NCI-H146 treated with DMSO at 0.1 percent for 48 hours (cell line): ENCODE results near the gene COL5A2.

Source experiments
- DNase-seq: peaks from one replicate; lab custom pipeline; 2025; ENCODE audit not compliant: unreplicated experiment; lab: John Stamatoyannopoulos, UW

Gene COL5A2

GRCh38 chr2:189104934-189105333 lies 74.6 kb downstream of the COL5A2 start:
- DNase-seq: no peak

- DNase-seq: no peak
Observed at GRCh38 chr2:189102735-189103134, 76.8 kb downstream of the COL5A2 start.

DNA sequence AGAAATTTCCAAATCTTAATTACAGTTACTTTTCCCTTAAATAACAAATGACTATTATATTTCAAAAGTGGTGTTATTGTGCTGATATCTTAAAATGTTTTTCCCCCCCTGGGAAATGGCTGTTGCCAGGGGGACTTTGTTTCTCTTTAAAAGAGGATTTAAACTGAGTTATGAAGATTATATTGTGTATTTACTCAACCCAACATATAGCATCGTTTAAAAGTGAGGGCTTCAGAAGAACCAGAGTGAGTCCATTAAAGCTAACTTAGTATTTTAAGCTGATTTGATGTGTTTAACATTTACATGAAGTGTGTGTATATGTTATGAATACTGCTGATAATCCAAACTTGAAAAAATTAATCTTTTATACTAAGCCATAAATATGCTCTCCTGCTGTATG lies 81.6 kb downstream of the COL5A2 start:
- no peak for DNase-seq

- no peak for DNase-seq
Observed at GRCh38 chr2:189096769-189097447, 82.7 kb downstream of the COL5A2 start.

- no peak for DNase-seq
Observed at GRCh38 chr2:189095101-189095500, 84.5 kb downstream of the COL5A2 start.

GRCh38 chr2:189092936-189093335 lies 86.6 kb downstream of the COL5A2 start:
- no peak for DNase-seq

DNA sequence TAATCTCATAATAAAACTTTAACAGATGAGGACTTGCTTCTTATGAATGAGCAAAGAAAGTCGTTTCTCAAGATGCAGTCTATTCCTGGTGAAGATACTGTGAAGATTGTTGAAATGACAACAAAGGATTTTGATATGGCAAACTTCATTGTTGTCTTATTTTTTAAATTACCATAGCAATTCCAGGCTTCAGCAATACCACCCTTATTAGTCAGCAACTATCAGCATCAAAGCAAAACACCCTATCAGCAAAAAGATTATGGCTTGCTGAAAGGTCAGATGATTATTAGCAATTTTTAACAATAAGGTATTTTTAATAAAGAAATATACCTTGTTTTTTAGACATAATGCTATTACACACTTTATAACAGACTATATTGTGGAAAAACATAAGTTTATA lies 88.3 kb downstream of the COL5A2 start:
- DNase-seq: no peak

GRCh38 chr2:189088591-189089205 lies 90.9 kb downstream of the COL5A2 start:
- no peak for DNase-seq

GRCh38 chr2:189086710-189087109 lies 92.9 kb downstream of the COL5A2 start:
- DNase-seq: no peak

DNA sequence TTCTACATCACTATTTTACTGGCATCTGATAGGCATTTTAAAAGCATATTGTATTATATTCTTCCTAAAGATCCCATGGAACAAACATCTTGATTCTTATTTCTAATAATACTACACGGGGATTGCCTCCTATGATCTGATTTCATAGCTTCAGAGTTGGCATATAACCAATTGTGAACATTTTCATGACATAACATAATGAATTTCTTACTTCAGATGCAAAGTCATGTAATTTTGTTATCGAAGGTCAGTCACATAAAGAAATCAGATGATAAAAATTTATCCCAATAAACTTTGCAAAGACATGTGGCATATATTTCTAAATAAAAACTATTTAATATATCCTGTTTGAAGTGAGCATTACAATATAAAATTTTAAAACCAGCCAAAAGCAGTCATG lies 93.3 kb downstream of the COL5A2 start:
- no peak for DNase-seq

- no peak for DNase-seq
Observed at GRCh38 chr2:189083606-189084005, 96.0 kb downstream of the COL5A2 start.

GRCh38 chr2:189083106-189083505 lies 96.5 kb downstream of the COL5A2 start:
- no peak for DNase-seq

DNA sequence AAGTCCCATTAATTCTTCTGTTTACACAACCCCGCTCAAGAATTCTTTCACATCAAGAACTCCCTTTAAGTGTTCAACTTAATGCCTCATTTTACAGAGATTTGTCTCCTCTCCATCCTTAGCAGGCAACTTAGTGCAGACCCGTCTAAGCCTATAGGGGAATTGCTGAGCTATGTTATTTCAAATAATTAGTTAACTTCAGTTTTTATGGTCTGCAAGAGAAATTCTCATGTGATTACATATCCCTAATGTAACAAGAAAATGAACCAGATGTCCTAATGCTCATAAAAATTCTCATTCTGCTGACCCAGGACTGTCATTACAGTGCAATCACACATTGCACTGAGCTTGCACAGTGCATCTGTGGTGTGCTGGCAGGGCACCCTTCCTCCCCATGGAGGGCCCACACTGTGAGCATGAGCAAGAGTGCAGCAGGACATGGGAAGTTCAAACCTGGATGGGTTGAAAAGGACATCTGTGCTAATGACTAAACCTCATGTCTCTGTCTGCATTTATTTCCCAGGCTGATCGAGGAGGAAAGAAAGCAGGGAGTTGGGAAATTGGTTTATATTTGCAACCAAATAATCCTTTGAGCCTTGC lies 97.1 kb downstream of the COL5A2 start:
- no peak for DNase-seq

GRCh38 chr2:189076572-189076971 lies 103.0 kb downstream of the COL5A2 start:
- DNase-seq: no peak

GRCh38 chr2:189076120-189076519 lies 103.4 kb downstream of the COL5A2 start:
- DNase-seq: no peak

DNA sequence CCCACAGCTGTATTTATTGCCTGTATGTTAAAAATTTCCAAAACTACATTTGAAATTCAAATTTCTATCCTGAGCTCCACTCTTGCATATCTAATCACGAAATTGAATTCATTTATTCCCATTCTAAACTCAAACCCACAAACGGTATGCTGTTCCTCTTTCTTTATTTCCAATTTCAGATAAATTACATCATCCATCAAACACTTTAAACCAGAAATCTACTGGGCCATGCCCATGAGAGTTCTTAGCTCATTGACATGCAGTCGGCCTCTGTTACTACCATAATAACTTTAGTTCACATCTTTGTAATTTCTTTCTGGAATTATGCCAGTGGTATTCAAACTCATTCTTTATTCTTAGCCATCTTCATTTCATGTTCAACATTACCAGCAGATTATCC lies 105.1 kb downstream of the COL5A2 start:
- no peak for DNase-seq

DNA sequence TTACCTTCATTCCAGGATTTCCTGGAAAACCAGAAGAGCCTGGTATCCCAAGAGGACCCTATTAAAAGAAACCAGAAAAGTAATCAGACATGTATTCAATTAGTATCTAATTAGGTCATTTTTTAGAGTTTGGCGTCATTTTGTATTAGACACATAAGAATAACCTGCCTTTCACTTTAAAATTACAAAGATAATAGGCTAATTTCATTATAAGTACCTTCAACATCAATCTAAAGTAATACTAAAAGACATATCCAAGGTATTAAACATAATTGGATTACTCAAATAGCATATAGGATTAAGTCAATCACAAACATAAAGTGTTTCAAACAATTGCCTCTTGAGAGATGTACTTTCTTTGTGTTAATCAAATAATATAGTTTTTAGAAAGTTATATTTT lies 107.5 kb downstream of the COL5A2 start:
- DNase-seq: no peak

DNA sequence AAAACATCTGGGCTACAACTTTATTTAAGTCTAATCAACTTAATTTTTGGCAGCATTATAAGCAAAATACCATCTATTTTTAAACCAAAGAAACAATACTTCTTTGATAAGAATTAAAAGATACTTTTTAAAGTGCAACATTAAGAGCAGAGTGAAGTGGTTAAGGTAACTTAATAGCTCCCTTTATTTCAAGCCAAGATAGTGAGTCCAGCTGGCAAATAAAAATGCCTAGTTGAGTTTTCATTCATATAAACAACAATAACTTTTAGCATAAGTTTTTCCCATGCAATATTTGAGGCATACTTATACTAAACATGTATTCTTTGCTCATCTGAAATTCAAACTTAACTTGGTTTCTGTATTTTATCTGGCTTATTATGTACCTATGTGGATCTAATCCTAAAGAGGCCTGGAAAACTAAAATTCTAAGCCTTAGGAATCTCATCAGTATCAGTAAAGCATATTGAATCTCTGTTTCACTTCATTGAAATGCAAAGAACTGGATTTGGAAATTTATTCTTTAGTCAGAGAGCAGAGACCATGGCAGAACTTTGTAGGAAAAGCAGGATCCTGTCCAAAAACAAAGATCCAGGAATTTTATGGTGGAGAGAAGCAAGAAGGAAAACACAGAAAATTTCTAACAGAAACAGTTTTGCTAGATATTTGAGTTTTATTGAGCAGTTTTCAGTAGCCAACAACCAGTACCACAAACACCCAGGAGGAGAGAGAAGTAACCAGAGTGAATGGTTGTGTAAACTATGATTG lies 109.5 kb downstream of the COL5A2 start:
- DNase-seq: no peak

DNA sequence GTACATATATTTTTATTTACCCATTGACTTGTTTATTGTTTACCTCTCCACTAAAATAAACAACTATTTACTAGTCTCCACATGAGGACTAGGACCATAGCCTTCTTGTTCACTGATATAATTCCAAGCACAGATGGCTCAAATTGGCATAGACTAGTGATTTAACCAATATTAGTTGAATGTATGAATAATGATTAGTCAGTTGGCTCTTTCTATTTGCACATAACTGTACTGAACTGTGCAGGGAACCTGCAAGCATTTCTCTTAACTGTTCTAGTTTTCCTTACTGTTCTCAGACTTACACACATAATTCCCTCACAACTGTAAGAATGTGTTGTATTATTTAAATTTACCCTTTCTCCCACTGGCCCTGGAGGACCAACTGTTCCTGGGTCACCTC lies 113.5 kb downstream of the COL5A2 start:
- no peak for DNase-seq

DNA sequence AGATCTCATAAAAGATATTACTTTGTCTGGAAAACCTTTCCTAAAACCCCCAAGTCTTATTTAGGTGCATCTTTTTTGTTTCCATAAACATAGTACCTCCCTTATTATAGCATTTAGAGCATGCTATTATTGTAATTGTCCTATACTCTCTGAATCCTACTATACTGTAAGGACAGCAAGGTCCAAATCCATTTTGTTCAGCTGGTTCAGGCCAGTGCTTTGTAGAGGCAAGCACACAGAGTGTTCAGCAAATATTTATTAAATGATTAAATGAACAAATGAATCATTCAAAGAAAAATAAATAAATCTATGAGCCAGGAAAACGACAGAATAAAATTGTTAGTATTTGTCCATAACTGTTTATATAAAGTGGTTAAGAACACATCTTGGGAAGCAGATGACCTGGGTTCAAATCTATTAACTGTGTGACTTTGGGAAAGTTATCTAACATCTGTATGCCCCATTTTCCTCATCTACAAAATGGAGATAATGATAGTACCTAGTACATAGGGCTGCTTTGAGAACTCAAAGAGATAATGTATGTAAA lies 119.4 kb downstream of the COL5A2 start:
- DNase-seq: no peak

DNA sequence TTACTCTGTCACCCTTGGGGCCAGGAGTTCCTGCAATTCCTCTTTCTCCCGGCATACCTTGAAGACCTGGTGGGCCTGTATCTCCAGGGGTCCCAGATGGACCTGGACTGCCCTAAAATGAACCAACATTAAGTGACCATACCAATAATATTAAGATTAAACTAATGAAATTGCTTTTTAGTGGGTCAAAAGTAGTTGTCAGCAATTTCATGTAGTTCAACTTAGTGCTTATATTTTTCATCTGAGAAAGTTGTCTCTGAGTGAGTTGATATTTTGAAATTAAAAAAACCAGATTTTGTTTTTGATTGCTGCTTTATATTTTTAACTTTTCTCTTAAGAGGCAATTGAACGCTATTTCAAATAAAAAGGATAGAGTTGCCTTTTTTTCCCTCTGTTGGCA lies 122.2 kb downstream of the COL5A2 start:
- DNase-seq: no peak
